Measurements from ENCODE around the gene FRMD4A.

GRCh38 chr10:14285941-14286560 is 44.7 kb downstream of the FRMD4A start:
- TF ChIP-seq EZH2 (IDR thresholded peaks at IDR 0.05; ENCODE audit: insufficient read depth, poor library complexity, severe bottlenecking) = no peak
- no peak for TF ChIP-seq EZH2phosphoT487 (IDR thresholded peaks at IDR 0.05; ENCODE audit: insufficient read depth, low read depth)
